GM18502 (cell line): Measurements from ENCODE around the gene CCDC124.
"Not testable (repeated sequence)": the region's sequence is repeated elsewhere in the genome, so short reads cannot be mapped to it uniquely, and the experiment has no call there.

ENCODE experiments used
- ATAC-seq: cut with Tn5 transposase; IDR thresholded peaks from one replicate; pipeline ENCODE4 v1.9.1; 2021; ENCODE audit warnings: mild to moderate bottlenecking; ENCODE audit not compliant: unreplicated experiment, poor library complexity

CCDC124 gene

GRCh38 chr19:17977488-17977887 lies 44.7 kb downstream of the CCDC124 start:
- ATAC-seq, result no peak

GRCh38 chr19:17981611-17982010 lies 48.8 kb downstream of the CCDC124 start:
- no peak for ATAC-seq

GRCh38 chr19:17982430-17982829 lies 49.6 kb downstream of the CCDC124 start:
- no peak for ATAC-seq

GRCh38 chr19:17985037-17985818 lies 52.4 kb downstream of the CCDC124 start:
- ATAC-seq, result no peak

- ATAC-seq, result not testable (repeated sequence)
These were observed 53.8 kb downstream of the CCDC124 start for GRCh38 chr19:17986569-17986968.

- no peak for ATAC-seq
These were observed 55.3 kb downstream of the CCDC124 start for GRCh38 chr19:17988161-17988560.

- ATAC-seq, result no peak
These were observed 56.7 kb downstream of the CCDC124 start for GRCh38 chr19:17989425-17990094.

- ATAC-seq, result no peak
These were observed 60.4 kb downstream of the CCDC124 start for GRCh38 chr19:17993076-17993813.
